ENCODE results near the gene SCAPER.

DNA sequence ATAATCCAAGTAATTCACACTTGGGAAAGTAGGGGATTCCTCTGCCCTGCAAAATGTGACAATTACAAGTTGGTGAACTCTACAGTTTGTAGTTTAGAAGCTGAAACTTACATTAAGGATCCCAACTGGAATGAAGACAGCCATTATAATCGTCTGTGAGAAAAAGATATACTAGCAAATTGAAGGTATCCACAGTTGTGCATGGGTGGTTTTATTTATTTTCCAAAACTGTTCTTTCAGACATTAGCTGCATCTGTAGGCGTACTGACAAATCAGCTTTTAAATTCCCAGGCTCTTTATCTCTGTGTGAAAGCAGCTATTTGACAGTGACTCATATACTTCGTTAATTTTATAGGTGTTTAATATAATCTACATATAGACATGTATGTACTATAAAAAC lies 581.1 kb downstream of the SCAPER start:
- TF ChIP-seq TARDBP (IDR thresholded peaks at IDR 0.05): no peak
- no peak for TF ChIP-seq ARNT (IDR thresholded peaks at IDR 0.05)
- TF ChIP-seq SP1 (IDR thresholded peaks at IDR 0.05): no peak
- no peak for TF ChIP-seq ELF4 (IDR thresholded peaks at IDR 0.05)
- TF ChIP-seq FOXA1 (IDR thresholded peaks at IDR 0.05): no peak
- no peak for TF ChIP-seq FOXK2 (IDR thresholded peaks at IDR 0.05)
- TF ChIP-seq ZNF384 (IDR thresholded peaks at IDR 0.05): no peak
- no peak for TF ChIP-seq BHLHE40 (IDR thresholded peaks at IDR 0.05; ENCODE audit: borderline replicate concordance)
- no peak for TF ChIP-seq SUZ12 (IDR thresholded peaks at IDR 0.05)
- no peak for TF ChIP-seq LEF1 (IDR thresholded peaks at IDR 0.05; ENCODE audit: borderline replicate concordance)
- no peak for TF ChIP-seq FOXM1 (IDR thresholded peaks at IDR 0.05; ENCODE audit: borderline replicate concordance)

All from HEK293T (cell line).